SU-DHL-6 (cell line): ENCODE data around the gene CLUH.

ENCODE experiments used
- H2AFZ ChIP-seq: fragments of 200-600 bp; sonication (generic); 2 replicates; pipeline ENCODE4 v1.6.1; 2014; ENCODE audit warnings: low read depth, mild to moderate bottlenecking, moderate library complexity, mixed read lengths, antibody characterized with exemption, low read length; ENCODE audit not compliant: severe bottlenecking
- H3F3A ChIP-seq: fragments of 200-600 bp; shearing (Covaris generic); 2 replicates; pipeline ENCODE4 v1.6.0; 2016; ENCODE audit warnings: antibody characterized with exemption, mild to moderate bottlenecking; ENCODE audit not compliant: insufficient read depth
- H3K27ac ChIP-seq: fragments of 200-600 bp; sonication (generic); 2 replicates; pipeline ENCODE4 v1.5.1; 2016; ENCODE audit warnings: low read depth, mild to moderate bottlenecking, low read length, moderate library complexity, mixed read lengths
- H3K27me3 ChIP-seq: fragments of 200-600 bp; sonication (generic), shearing (Covaris generic); 2 replicates; pipeline ENCODE4 v1.6.0; 2014; ENCODE audit warnings: mild to moderate bottlenecking, low read length
- H3K36me3 ChIP-seq: fragments of 200-600 bp; sonication (generic); 2 replicates; pipeline ENCODE4 v1.6.1; 2014; ENCODE audit warnings: mild to moderate bottlenecking, low read length, mixed read lengths
- H3K4me2 ChIP-seq: fragments of 300-600, 200-600 bp; shearing (Covaris generic), sonication (generic); 2 replicates; pipeline ENCODE4 v1.6.0; 2014; ENCODE audit warnings: low read length, low read depth, mild to moderate bottlenecking; ENCODE audit not compliant: poor library complexity, severe bottlenecking
- H3K4me3 ChIP-seq: fragments of 200-600 bp; sonication (generic); 2 replicates; pipeline ENCODE4 v1.5.1; 2014; ENCODE audit warnings: antibody characterized with exemption, low read length, mild to moderate bottlenecking, mixed read lengths; ENCODE audit not compliant: insufficient read depth, poor library complexity, severe bottlenecking
- H3K79me2 ChIP-seq: fragments of 200-600 bp; sonication (generic); 2 replicates; pipeline ENCODE4 v1.6.1; 2014; ENCODE audit warnings: mild to moderate bottlenecking, low read length, moderate library complexity; ENCODE audit not compliant: insufficient read depth
- H3K9ac ChIP-seq: fragments of 200-600 bp; sonication (generic); 2 replicates; pipeline ENCODE4 v1.7.0; 2014; ENCODE audit warnings: mild to moderate bottlenecking, low read length
- H3K9me2 ChIP-seq: fragments of 200-600 bp; sonication (generic); replicated peaks from 2 replicates; pipeline ENCODE4 v1.6.1; 2014; ENCODE audit warnings: low read length; ENCODE audit not compliant: insufficient read depth
- H3K9me3 ChIP-seq: fragments of 200-600 bp; sonication (generic); 2 replicates; pipeline ENCODE4 v1.6.1; 2014; ENCODE audit warnings: low read length, mixed read lengths; ENCODE audit not compliant: insufficient read depth
- H4K20me1 ChIP-seq: fragments of 200-600 bp; sonication (generic); 2 replicates; pipeline ENCODE4 v1.6.1; 2014; ENCODE audit warnings: low read depth, mild to moderate bottlenecking, antibody characterized with exemption, low read length, moderate library complexity, mixed read lengths
- CTCF ChIP-seq: fragments of 200-600 bp; sonication (generic); IDR thresholded peaks from one replicate; pipeline ENCODE4 v1.5.1; 2017; ENCODE audit warnings: antibody characterized with exemption, mild to moderate bottlenecking, low read length, moderate library complexity; ENCODE audit not compliant: insufficient read depth, poor library complexity, severe bottlenecking
- EZH2phosphoT487 ChIP-seq: fragments of 200-600 bp; sonication (generic), shearing (Covaris generic); conservative IDR thresholded peaks from 2 replicates; pipeline ENCODE4 v1.6.1; 2018; ENCODE audit warnings: mild to moderate bottlenecking, antibody characterized with exemption, low read length, moderate library complexity, mixed read lengths

CLUH gene

GRCh38 chr17:2688351-2689342 is 22.9 kb downstream of the CLUH start:
- TF ChIP-seq CTCF, result no peak
- no peak for TF ChIP-seq EZH2phosphoT487
- Histone ChIP-seq H4K20me1 (no peaks in the 10 kb centered on the region; the same call in 1 of the 2 replicates), H3K79me2 (no peaks in the 10 kb centered on the region), H3K27me3 (no peaks in the 10 kb centered on the region), H2AFZ (no peak overlapping the region), H3F3A (peaks cover 33% of the 10 kb centered on the region), H3K27ac (no peak overlapping the region), H3K9me3 (no peaks in the 10 kb centered on the region), H3K9me2 (no peaks in the 10 kb centered on the region), H3K36me3 (0 out of 2 replicates have a peak, but pooled peaks cover 3% of the 10 kb centered on the region), H3K9ac (no peak overlapping the region), H3K4me3 (no peak overlapping the region), H3K4me2 (no peak overlapping the region)

GRCh38 chr17:2687074-2687418 is 24.5 kb downstream of the CLUH start:
- Histone ChIP-seq H3K9ac (no peak overlapping the region), H3K36me3 (0 out of 2 replicates have a peak, but pooled peaks cover 16% of the 10 kb centered on the region), H3K9me2 (no peaks in the 10 kb centered on the region), H2AFZ (no peak overlapping the region), H3K27me3 (no peaks in the 10 kb centered on the region), H3K27ac (peak overlapping the region; percentile 7; the same call in 1 of the 2 replicates), H3F3A (peaks cover 38% of the 10 kb centered on the region), H4K20me1 (no peaks in the 10 kb centered on the region), H3K4me2 (no peak overlapping the region), H3K9me3 (no peaks in the 10 kb centered on the region), H3K79me2 (no peaks in the 10 kb centered on the region), H3K4me3 (no peak overlapping the region)
- TF ChIP-seq CTCF (no peak), EZH2phosphoT487 (no peak)

- no peaks in the 10 kb centered on the region for H4K20me1 ChIP-seq
- H3K27me3 ChIP-seq, result no peaks in the 10 kb centered on the region
- H2AFZ ChIP-seq, result no peak overlapping the region
- H3K79me2 ChIP-seq, result no peaks in the 10 kb centered on the region
- no peak overlapping the region for H3K4me2 ChIP-seq
- H3K9me2 ChIP-seq, result no peaks in the 10 kb centered on the region
- no peak overlapping the region for H3K27ac ChIP-seq
- TF ChIP-seq CTCF, result no peak
- TF ChIP-seq EZH2phosphoT487, result no peak
- no peak overlapping the region for H3K4me3 ChIP-seq
- H3K9ac ChIP-seq, result no peak overlapping the region
- H3F3A ChIP-seq, result peaks cover 38% of the 10 kb centered on the region
- H3K36me3 ChIP-seq, result peaks cover 19% of the 10 kb centered on the region; the same call in 1 of the 2 replicates
- H3K9me3 ChIP-seq, result no peaks in the 10 kb centered on the region
These were observed 25.9 kb downstream of the CLUH start for GRCh38 chr17:2685696-2686095.
